PC-3 (cell line): ENCODE results near the gene CRIP2. TPM values are rescaled to one million over a fixed set of nuclear protein-coding genes. Genes with fewer than 3 reads are reported as not detected.

Source experiments
- ATAC-seq: fragments of 200-7000 bp; cut with Tn5 transposase; 2 replicates; pipeline ENCODE4 v1.9.1; 2020; ENCODE audit warnings: mild to moderate bottlenecking, moderate library complexity
- BruUV-seq: library from RNA; stranded (reverse); fragments of 400-500 nt; replicated peaks from 2 replicates; lab custom pipeline; 2021; lab: Mats Ljungman, UMichigan
- CTCF ChIA-PET: fragments of 300-600 bp; sonication (Branson Sonifier 250); formaldehyde crosslinking; loops from one replicate; lab custom pipeline; 2022; ENCODE audit warnings: antibody characterized with exemption; lab: Charles Lee
- POLR2A ChIA-PET: fragments of 300-600 bp; sonication (Branson Sonifier 250); formaldehyde crosslinking; loops from one replicate; lab custom pipeline; 2022; ENCODE audit warnings: antibody characterized with exemption; ENCODE audit not compliant: unreplicated experiment; lab: Charles Lee
- DNase-seq: peaks from one replicate; pipeline ENCODE4 v3.0.0-alpha.2; 2015
- H2AFZ ChIP-seq: fragments of 300-600 bp; sonication (generic); 2 replicates; pipeline ENCODE4 v1.6.0; 2016; ENCODE audit warnings: antibody characterized with exemption, low read length
- H3F3A ChIP-seq: fragments of 300-600 bp; sonication (generic); one replicate; pipeline ENCODE4 v1.6.0; 2017; ENCODE audit warnings: antibody characterized with exemption, low read length, control low read depth, mild to moderate bottlenecking; ENCODE audit not compliant: unreplicated experiment
- H3K27ac ChIP-seq: fragments of 300-600 bp; sonication (generic); 2 replicates; pipeline ENCODE4 v1.5.1; 2016; ENCODE audit warnings: mild to moderate bottlenecking, low read length
- H3K27me3 ChIP-seq: fragments of 300-600 bp; sonication (generic); 2 replicates; pipeline ENCODE4 v1.6.1; 2016; ENCODE audit warnings: low read length, mixed read lengths
- H3K36me3 ChIP-seq: fragments of 300-600 bp; sonication (generic); 2 replicates; pipeline ENCODE4 v1.6.1; 2016; ENCODE audit warnings: low read depth, mixed run types, low read length, mixed read lengths
- H3K4me1 ChIP-seq: fragments of 300-600 bp; sonication (generic); 2 replicates; pipeline ENCODE4 v1.5.1; 2016; ENCODE audit warnings: low read length; ENCODE audit not compliant: insufficient read depth
- H3K4me2 ChIP-seq: fragments of 300-600 bp; sonication (generic); 2 replicates; pipeline ENCODE4 v1.6.0; 2016; ENCODE audit warnings: low read length
- H3K4me3 ChIP-seq: fragments of 300-600 bp; sonication (generic); 2 replicates; pipeline ENCODE4 v1.5.1; 2016; ENCODE audit warnings: mild to moderate bottlenecking, low read length, mixed read lengths
- H3K79me2 ChIP-seq: fragments of 300-600 bp; sonication (generic); 2 replicates; pipeline ENCODE4 v1.6.1; 2017; ENCODE audit warnings: low read length, mixed read lengths
- H3K9ac ChIP-seq: fragments of 300-600 bp; sonication (generic); 2 replicates; pipeline ENCODE4 v1.6.0; 2016; ENCODE audit warnings: mild to moderate bottlenecking, low read length
- H3K9me2 ChIP-seq: fragments of 300-600 bp; sonication (generic); replicated peaks from 2 replicates; pipeline ENCODE4 v1.6.1; 2016; ENCODE audit warnings: mixed run types, low read length, mixed read lengths
- H3K9me3 ChIP-seq: fragments of 300-600 bp; sonication (generic); 2 replicates; pipeline ENCODE4 v1.6.1; 2016; ENCODE audit warnings: low read length, mixed read lengths
- H4K20me1 ChIP-seq: fragments of 300-600 bp; sonication (generic); 2 replicates; pipeline ENCODE4 v1.6.1; 2016; ENCODE audit warnings: low read length, mixed read lengths
- CTCF ChIP-seq: fragments of 300-600 bp; sonication (generic); conservative IDR thresholded peaks from 2 replicates; pipeline ENCODE4 v1.5.1; 2017; ENCODE audit warnings: antibody characterized with exemption, low read depth, mild to moderate bottlenecking, low read length
- EZH2 ChIP-seq: fragments of 300-600 bp; sonication (generic); IDR thresholded peaks from one replicate; pipeline ENCODE4 v1.6.1; 2017; ENCODE audit warnings: antibody characterized with exemption, mild to moderate bottlenecking, low read length; ENCODE audit not compliant: unreplicated experiment
- EZH2phosphoT487 ChIP-seq: fragments of 300-600 bp; sonication (generic); IDR thresholded peaks from 2 replicates; pipeline ENCODE4 v1.6.1; 2018; ENCODE audit warnings: mild to moderate bottlenecking, antibody characterized with exemption, low read length, borderline replicate concordance
- intact Hi-C: fragments of 100-400 bp; cut with micrococcal nuclease; formaldehyde crosslinking; loops from 2 replicates; pipeline ENCODE4 v1.9.0; 2023
- total RNA-seq: library from RNA; depleted of rRNA; stranded (reverse); fragments of >200 nt; gene quantifications from 2 replicates; pipeline ENCODE4 v1.2.3, GENCODE V29; 2014

The CRIP2 gene
- total RNA-seq, 1 experiment from 2014 or later: 100 TPM

- Histone ChIP-seq H3K4me3 (no peak overlapping the region), H3K4me2 (no peak overlapping the region), H3K36me3 (no peaks in the 10 kb centered on the region), H3K9me2 (no peaks in the 10 kb centered on the region), H3K79me2 (no peaks in the 10 kb centered on the region), H3K27me3 (no peaks in the 10 kb centered on the region), H3K4me1 (peaks cover 47% of the 10 kb centered on the region), H3K9ac (no peak overlapping the region), H3K27ac (no peak overlapping the region), H2AFZ (no peak overlapping the region), H4K20me1 (no peaks in the 10 kb centered on the region), H3K9me3 (no peaks in the 10 kb centered on the region), H3F3A (no peaks in the 10 kb centered on the region)
- CTCF ChIA-PET: no interaction called here
- intact Hi-C loops: no loop called here
- no peak for ATAC-seq
- TF ChIP-seq EZH2 (no peak), EZH2phosphoT487 (no peak), CTCF (no peak)
- BruUV-seq: no TSS peak
- POLR2A ChIA-PET: no interaction called here
- DNase-seq: no peak
Measured at GRCh38 chr14:105484069-105484996, 9.7 kb downstream of the CRIP2 start.

DNA sequence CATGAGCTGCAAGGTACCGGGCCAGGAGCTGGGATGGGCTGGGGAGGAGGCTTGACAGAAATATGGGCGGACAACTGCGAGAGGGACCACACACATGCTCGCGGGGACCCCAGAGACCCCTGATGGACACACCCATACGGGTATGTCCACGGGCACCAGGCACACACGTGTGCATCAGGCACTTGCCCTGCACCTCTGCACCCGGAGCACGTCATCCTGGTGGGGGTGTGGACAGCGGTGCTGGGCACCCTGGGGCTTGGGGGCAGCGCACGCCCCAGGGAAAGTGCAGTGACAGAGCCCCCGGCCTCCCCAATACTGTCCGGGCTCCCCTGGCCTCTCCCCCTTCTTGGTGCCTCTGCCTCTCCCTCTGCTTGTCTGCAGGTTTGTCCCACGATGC lies 10.4 kb downstream of the CRIP2 start:
- no peak overlapping the region for H3K4me3 ChIP-seq
- no peak for ATAC-seq
- H3K4me1 ChIP-seq: peaks cover 49% of the 10 kb centered on the region

More for the DNA sequence above, 10.4 kb downstream of the CRIP2 start:
- POLR2A ChIA-PET: no interaction called here
- TF ChIP-seq EZH2 (no peak), EZH2phosphoT487 (no peak), CTCF (no peak)
- intact Hi-C loops: no loop called here
- Histone ChIP-seq H2AFZ (no peak overlapping the region), H3K27me3 (no peaks in the 10 kb centered on the region), H4K20me1 (no peaks in the 10 kb centered on the region), H3K27ac (no peak overlapping the region), H3K9ac (no peak overlapping the region), H3K4me2 (no peak overlapping the region), H3F3A (no peaks in the 10 kb centered on the region), H3K79me2 (no peaks in the 10 kb centered on the region), H3K9me3 (no peaks in the 10 kb centered on the region), H3K36me3 (no peaks in the 10 kb centered on the region), H3K9me2 (no peaks in the 10 kb centered on the region)
- CTCF ChIA-PET: no interaction called here
- no peak for DNase-seq
- BruUV-seq: no TSS peak
